GM04504 (cell line): ENCODE results near the gene TSFM.
A peak's percentile ranks its signal among the peaks of the same experiment; 100 is the strongest.

Source experiments
- DNase-seq: peaks from one replicate; pipeline ENCODE4 v3.0.0-alpha.2; 2012; ENCODE audit warnings: low read depth

TSFM gene

DNA sequence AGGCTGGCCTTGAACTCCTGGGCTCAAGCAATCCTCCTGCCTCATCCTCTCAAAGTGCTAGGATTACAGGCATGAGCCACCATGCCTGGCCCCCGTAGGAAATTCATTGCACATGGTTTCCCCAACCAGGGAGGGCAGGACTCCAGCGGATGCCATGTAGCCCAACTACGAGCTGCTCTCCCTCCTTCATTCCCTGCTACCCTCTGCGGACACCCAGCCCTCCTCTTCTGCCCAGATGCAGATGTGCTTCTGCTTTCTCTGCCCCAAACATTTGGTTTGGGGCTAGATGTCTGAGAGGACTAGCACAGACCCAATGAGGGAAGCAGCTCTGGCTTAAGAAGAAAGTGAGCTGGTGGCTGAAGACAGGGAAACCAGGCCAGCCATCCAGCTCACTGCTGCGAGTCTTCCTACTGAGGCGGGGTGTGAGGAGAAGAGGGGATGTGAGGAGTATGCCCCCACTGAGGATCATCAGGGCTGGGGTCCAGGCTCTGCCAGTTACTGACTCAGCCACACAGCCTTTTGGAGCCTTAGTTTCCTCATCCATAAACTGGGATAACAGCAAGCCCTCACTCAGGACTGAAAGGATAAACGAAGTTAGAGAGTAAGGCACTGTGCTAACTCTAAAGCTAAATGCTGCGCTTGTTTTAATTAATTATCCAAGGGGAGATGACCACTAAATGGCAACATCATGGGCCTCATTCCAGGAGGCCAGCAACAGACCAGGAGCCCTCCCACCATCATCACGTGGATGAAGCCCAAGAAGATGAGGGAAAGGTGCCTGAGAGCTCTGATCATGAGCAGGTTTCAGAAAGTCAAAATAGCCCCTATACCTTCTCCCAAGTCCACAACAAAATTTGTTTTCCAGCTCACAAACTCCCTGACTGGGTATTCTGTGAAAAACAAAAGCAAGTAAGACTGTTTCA lies 53.0 kb downstream of the TSFM start:
- no peak for DNase-seq

GRCh38 chr12:57836442-57837375 lies 54.1 kb downstream of the TSFM start:
- DNase-seq = peak; percentile 68

DNA sequence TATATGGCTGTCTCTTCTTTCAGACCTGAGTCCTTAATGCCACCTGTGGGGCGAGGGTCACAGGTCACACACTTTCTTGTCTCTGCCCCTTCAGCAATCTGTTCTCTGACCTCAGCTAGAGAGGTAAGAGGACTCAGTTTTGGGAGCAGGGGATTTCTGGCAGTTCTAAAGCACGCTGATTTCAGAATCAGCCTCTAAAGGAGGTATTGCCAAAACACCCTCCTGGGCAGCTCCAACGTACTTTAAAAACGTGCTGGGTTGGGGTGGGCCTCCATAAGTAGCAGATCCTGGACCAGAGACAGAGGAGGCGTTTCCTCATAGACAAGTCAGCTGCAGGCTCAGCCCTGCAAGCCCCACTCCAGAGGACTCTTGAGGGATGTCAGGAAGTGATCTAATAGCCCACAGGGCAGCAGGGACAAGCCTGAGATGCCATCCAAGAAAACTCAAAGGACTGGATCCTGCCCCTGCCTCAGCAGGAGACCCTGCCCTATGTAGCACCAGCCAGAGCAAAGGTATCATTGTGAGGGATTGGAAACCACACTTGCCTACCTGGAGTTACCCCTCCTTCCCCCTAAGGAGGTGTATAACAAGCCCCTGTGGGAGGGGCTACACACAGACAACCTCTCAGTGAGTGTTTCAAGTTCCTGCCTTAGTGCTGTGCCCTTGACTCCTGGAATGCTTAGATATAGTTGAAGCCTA lies 55.4 kb downstream of the TSFM start:
- DNase-seq = no peak

GRCh38 chr12:57838594-57839302 lies 56.2 kb downstream of the TSFM start:
- no peak for DNase-seq

- no peak for DNase-seq
Observed at GRCh38 chr12:57839996-57840395, 57.4 kb downstream of the TSFM start.

DNA sequence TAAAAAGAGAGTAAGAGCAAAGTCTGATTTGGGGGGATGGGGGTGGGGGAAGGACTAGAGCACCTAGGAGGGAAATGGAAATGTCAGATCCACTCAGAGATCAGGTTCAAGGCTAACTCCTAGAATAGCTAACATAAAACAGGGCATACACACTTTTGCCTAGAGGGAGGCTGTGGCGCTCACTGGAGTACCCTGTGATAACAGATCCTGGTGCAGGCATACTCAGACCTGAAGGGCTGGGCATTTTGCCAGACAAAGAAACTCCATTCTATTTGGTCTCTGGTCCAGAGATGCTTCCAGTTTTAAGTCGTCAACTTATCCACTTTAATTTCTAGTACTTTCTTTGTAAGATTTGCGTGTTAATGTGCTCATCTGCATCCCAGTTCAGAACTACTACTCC lies 58.1 kb downstream of the TSFM start:
- DNase-seq = no peak

DNA sequence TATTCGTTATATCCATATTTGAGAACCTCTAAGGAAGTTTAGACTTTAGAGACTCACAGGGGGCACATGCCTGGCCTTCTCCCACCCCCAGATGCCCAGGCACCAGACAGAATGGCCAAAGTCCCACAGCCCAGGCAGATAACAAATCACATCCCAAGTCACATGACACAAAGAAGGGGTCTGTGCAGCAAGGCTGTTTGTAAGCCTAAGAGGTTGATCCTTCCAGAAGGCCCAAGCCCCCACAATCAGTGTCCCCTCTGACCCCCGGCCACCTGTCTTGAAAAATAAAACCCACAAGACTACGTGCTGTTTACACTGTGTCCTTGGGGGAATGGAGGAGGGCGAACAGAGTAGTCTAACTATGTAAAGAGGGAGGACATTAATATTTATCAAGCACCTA lies 58.9 kb downstream of the TSFM start:
- no peak for DNase-seq

DNA sequence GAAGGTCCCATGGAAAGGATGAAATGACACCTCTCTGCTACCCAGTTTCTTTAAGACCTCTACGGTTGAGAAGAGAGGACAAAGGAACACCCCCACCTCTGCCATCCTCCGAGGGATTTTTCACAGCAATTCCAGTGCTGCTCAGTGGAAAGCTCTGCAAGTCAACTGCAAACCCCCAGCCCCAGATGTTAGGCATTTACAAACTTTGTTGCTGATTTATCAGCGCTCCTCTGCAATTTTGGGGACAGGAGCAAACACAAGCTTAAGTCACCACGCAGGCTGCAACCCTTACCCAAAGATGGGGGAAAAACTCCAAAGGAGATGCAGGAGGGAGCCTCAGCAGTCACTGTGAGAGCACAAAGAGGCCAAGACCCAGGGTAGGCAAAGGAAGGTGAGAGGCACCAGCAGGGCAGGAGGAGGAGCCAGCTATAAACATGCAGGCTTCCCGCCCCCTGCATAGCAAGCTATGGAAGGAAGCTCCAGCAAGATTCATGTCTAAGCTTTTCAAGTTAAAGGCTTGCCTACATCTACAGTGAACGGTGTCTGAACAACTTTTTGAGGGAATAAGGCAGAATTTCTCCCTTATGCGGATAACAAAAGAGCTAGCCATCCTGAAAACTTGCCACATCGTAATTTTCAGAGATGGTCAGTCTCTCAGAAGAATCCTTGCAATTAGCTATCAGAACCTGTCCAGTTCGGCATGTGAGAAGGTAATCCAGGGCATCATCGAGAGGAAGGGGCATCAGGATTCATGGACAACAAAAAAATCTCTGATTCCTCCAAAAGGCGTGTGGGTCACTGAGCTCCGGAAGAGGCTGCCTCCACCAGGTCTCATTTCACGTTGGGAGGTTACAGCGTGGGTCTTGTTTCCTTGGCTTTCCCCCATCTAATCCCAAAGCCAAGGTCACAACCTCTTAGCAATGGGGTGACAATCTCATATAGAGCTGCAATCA lies 60.0 kb downstream of the TSFM start:
- no peak for DNase-seq

- peak; percentile 85 for DNase-seq
Observed at GRCh38 chr12:57844709-57845477, 62.3 kb downstream of the TSFM start.

- no peak for DNase-seq
Observed at GRCh38 chr12:57845478-57846284, 63.1 kb downstream of the TSFM start.

DNA sequence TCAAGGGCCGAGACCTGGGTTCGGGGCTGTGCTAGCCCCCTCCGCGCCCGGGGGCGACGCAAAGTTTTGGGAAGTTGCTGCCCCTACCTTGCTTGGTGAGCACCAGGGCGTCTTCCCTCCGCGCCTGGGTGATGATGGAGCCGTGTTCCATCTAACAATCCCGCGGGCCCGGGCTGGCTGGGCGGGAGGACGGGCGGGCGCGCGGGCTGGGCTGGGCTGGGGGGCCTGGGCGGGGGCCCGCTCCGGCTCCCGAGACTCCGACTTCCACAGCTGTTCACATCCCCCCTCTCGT lies 63.6 kb downstream of the TSFM start:
- DNase-seq = no peak

- DNase-seq = peak; percentile 97
Observed at GRCh38 chr12:57846577-57847319, 64.2 kb downstream of the TSFM start, which contains the start of gene CTDSP2. CTDSP2 (minus strand) TSS chr12:57846729; CDS start chr12:57846435, 294 bp downstream.
